Smooth muscle cell (in vitro differentiated cells): ENCODE measurements around the gene TMEM129. TPM values are rescaled to one million over a fixed set of nuclear protein-coding genes. Genes with fewer than 3 reads are reported as not detected.

Source experiments
- DNase-seq: peaks from one replicate; lab custom pipeline; 2025; ENCODE audit not compliant: unreplicated experiment; lab: John Stamatoyannopoulos, UW
- H2AFZ ChIP-seq: fragments of 200-600 bp; sonication (generic); 2 replicates; pipeline ENCODE4 v1.6.0; 2016; ENCODE audit warnings: antibody characterized with exemption, low read depth, mild to moderate bottlenecking
- H3F3A ChIP-seq: fragments of 200-600 bp; sonication (generic); 2 replicates; pipeline ENCODE4 v1.6.0; 2017; ENCODE audit warnings: antibody characterized with exemption, low read depth
- H3K27ac ChIP-seq: fragments of 200-600 bp; sonication (generic); 2 replicates; pipeline ENCODE4 v1.5.1; 2016; ENCODE audit warnings: low read depth, mild to moderate bottlenecking
- H3K27me3 ChIP-seq: fragments of 200-600 bp; sonication (generic); 2 replicates; pipeline ENCODE4 v1.6.1; 2016; ENCODE audit warnings: low read depth, mild to moderate bottlenecking
- H3K36me3 ChIP-seq: fragments of 200-600 bp; sonication (generic); 2 replicates; pipeline ENCODE4 v1.5.1; 2016; ENCODE audit warnings: low read depth
- H3K4me1 ChIP-seq: fragments of 200-600 bp; sonication (generic); 2 replicates; pipeline ENCODE4 v1.5.1; 2016; ENCODE audit warnings: low read depth
- H3K4me2 ChIP-seq: fragments of 200-600 bp; sonication (generic); 2 replicates; pipeline ENCODE4 v1.6.0; 2016; ENCODE audit warnings: mild to moderate bottlenecking
- H3K4me3 ChIP-seq: fragments of 200-600 bp; sonication (generic); 2 replicates; pipeline ENCODE4 v1.5.1; 2016; ENCODE audit warnings: mild to moderate bottlenecking
- H3K79me2 ChIP-seq: fragments of 200-600 bp; sonication (generic); 2 replicates; pipeline ENCODE4 v1.6.0; 2016; ENCODE audit warnings: low read depth, mild to moderate bottlenecking
- H3K9ac ChIP-seq: fragments of 200-600 bp; sonication (generic); 2 replicates; pipeline ENCODE4 v1.6.0; 2016; ENCODE audit warnings: low read depth
- H3K9me3 ChIP-seq: fragments of 200-600 bp; sonication (generic); replicated peaks from 2 replicates; pipeline ENCODE4 v1.5.1; 2016; ENCODE audit warnings: low read depth
- H4K20me1 ChIP-seq: fragments of 200-600 bp; sonication (generic); 2 replicates; pipeline ENCODE4 v1.6.0; 2016; ENCODE audit warnings: low read depth
- WGBS: methylation state at CpG from one replicate; pipeline ENCODE4 v1.1.7; 2016; ENCODE audit warnings: low lambda C conversion rate; 5-methylcytosine and 5-hydroxymethylcytosine counted together
- polyA plus RNA-seq: library from polyadenylated mRNA; unstranded; fragments of >200 nt; fragmentation: Nextera tagmentation; extraction: Ambion mirVana; gene quantifications from 2 replicates; pipeline ENCODE4 v1.2.1, GENCODE V29; 2016
- total RNA-seq: library from RNA; depleted of rRNA; stranded (reverse); fragments of >200 nt; gene quantifications from 2 replicates; pipeline ENCODE4 v1.2.3, GENCODE V29; 2014
- TF ChIP-seq, protein P1 (sequence below): fragments of 200-600 bp; sonication (generic); IDR thresholded peaks from 2 replicates; pipeline ENCODE4 v1.5.1; 2017; ENCODE audit warnings: borderline replicate concordance, mild to moderate bottlenecking, antibody characterized with exemption; ENCODE audit not compliant: insufficient read depth, poor library complexity, severe bottlenecking

Gene TMEM129
- total and polyA plus RNA-seq, 2 experiments from 2014 or later: 30.4 to 50.5 TPM

DNA sequence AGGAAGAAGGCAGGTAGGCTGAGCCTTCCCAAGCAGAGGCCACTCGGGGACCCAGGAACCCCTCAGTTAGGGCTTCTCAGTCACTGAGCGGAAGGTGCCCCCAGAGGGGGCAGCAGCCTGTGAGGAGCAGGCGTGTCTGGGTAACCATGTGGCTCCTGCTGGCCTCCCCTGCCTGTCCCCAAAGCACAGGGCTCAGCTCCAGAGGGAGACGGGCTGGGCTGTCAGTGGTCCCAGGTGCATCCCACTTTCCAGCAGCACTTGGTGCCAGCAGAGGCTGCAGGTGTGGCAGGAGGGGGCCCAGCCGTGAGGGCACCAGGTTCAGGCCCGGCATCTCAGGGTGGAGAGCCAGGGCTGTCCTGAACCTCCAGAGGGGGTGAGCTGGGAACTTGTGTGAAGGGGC is 22.9 kb upstream of the TMEM129 start:
- Histone ChIP-seq H3K79me2 (no peaks in the 10 kb centered on the region), H3K9ac (no peak overlapping the region), H3K4me3 (no peak overlapping the region), H3K4me1 (no peaks in the 10 kb centered on the region), H3F3A (no peaks in the 10 kb centered on the region), H3K4me2 (no peak overlapping the region), H3K9me3 (no peaks in the 10 kb centered on the region), H2AFZ (no peak overlapping the region), H3K27me3 (no peaks in the 10 kb centered on the region), H3K27ac (no peak overlapping the region), H4K20me1 (no peaks in the 10 kb centered on the region), H3K36me3 (no peaks in the 10 kb centered on the region)
- no peak for DNase-seq
- 92% methylated on average over 5 of the region's 6 CpGs for WGBS
- TF ChIP-seq, protein P1, sequence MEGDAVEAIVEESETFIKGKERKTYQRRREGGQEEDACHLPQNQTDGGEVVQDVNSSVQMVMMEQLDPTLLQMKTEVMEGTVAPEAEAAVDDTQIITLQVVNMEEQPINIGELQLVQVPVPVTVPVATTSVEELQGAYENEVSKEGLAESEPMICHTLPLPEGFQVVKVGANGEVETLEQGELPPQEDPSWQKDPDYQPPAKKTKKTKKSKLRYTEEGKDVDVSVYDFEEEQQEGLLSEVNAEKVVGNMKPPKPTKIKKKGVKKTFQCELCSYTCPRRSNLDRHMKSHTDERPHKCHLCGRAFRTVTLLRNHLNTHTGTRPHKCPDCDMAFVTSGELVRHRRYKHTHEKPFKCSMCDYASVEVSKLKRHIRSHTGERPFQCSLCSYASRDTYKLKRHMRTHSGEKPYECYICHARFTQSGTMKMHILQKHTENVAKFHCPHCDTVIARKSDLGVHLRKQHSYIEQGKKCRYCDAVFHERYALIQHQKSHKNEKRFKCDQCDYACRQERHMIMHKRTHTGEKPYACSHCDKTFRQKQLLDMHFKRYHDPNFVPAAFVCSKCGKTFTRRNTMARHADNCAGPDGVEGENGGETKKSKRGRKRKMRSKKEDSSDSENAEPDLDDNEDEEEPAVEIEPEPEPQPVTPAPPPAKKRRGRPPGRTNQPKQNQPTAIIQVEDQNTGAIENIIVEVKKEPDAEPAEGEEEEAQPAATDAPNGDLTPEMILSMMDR: no peak

DNA sequence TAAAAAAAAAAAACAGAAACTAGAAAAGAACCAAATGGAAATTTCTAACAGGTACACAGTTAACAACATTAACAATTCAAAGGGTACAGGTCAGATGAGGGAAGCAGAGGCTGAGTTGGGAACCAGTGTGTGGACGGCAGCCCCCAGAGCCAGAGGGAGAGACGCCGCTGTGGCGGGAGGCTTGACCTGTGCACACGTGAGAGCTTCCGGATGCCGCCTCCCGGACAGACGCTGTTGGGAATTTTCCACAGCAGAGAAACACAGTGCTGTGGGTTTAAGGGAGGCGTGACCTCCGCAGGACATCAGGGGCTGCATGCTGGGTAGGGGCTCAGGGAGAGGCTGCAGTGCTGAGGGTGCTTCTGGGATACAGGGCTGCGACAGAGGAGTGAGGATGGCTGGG is 22.4 kb upstream of the TMEM129 start:
- Histone ChIP-seq H2AFZ (no peak overlapping the region), H3K4me1 (no peaks in the 10 kb centered on the region), H3K27me3 (no peaks in the 10 kb centered on the region), H3K4me3 (no peak overlapping the region), H3K4me2 (no peak overlapping the region), H3K9me3 (no peaks in the 10 kb centered on the region), H3K79me2 (no peaks in the 10 kb centered on the region), H3K36me3 (no peaks in the 10 kb centered on the region), H3K27ac (no peak overlapping the region), H3K9ac (no peak overlapping the region), H3F3A (no peaks in the 10 kb centered on the region), H4K20me1 (no peaks in the 10 kb centered on the region)
- TF ChIP-seq, protein P1: no peak
- no peak for DNase-seq
- WGBS: 96% methylated on average over 12 of the region's 12 CpGs

DNA sequence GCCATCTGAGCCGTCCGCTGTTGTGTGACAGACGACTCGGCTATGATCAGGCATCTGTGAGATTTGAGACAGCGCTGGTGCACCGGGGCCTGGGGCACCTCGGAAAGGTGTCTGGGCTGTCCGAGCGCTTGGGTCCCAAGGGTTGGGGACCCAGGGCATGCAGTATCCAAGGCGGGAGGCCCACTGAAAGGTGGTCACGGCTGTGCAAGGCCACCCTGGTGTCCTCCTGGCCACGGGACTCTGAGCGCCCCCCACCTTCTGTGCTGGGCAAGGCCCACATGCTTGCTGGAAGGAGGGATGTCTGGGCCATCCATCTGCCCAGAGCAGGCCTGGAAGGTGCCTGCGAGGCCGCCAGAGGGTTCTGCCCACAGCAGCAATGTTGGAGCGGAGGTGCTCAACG is 20.1 kb upstream of the TMEM129 start:
- Histone ChIP-seq H3K27me3 (no peaks in the 10 kb centered on the region), H3K9me3 (no peaks in the 10 kb centered on the region), H3K79me2 (no peaks in the 10 kb centered on the region), H3F3A (no peaks in the 10 kb centered on the region), H3K4me2 (no peak overlapping the region), H3K4me3 (no peak overlapping the region), H3K36me3 (no peaks in the 10 kb centered on the region), H3K4me1 (no peaks in the 10 kb centered on the region), H3K9ac (no peak overlapping the region), H4K20me1 (no peaks in the 10 kb centered on the region), H3K27ac (no peak overlapping the region), H2AFZ (no peak overlapping the region)
- no peak for DNase-seq
- WGBS: 89% methylated on average over 13 of the region's 17 CpGs
- TF ChIP-seq, protein P1: no peak

DNA sequence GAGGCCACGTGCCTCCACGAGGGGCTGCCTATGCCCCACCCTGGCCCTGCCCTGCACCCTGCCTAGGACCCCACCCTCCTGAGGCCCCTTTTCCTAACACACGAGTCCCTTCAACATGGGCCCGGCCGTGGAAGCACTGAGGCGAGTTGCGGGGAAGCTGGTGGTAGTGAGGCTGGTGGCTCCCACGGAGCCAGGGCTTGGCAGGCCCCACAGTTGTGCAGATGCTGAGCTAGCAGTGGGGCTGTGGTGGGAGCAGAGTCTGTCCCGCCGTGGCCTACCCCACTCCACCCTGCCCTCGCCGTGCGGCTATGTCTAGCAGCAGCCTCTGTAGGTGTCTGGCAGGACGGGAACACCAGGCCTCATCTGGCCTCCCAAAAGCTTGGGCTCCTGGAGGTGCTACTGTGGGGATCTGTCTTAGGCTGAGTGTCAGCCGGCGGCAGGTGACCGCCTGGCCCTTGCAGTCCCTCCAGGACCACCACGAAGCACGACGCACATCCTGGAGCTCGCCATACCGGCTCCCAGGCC is 19.0 kb upstream of the TMEM129 start:
- Histone ChIP-seq H3K9me3 (no peaks in the 10 kb centered on the region), H3K27me3 (no peaks in the 10 kb centered on the region), H3K4me2 (no peak overlapping the region), H3K79me2 (no peaks in the 10 kb centered on the region), H4K20me1 (no peaks in the 10 kb centered on the region), H3K4me3 (no peak overlapping the region), H3K27ac (no peak overlapping the region), H3F3A (no peaks in the 10 kb centered on the region), H3K4me1 (no peaks in the 10 kb centered on the region), H2AFZ (no peak overlapping the region), H3K36me3 (no peaks in the 10 kb centered on the region), H3K9ac (no peak overlapping the region)
- WGBS: 97% methylated on average over 22 of the region's 22 CpGs
- DNase-seq: no peak
- TF ChIP-seq, protein P1: no peak
